H9 (cell line): ENCODE data around the gene BCAS4. TPM values are rescaled to one million over a fixed set of nuclear protein-coding genes. Genes with fewer than 3 reads are reported as not detected.

Source experiments
- DNase-seq: peaks from one replicate; pipeline ENCODE4 v3.0.0-alpha.2; 2017
- H2AFZ ChIP-seq: one replicate; pipeline ENCODE4 v1.6.1; 2013; ENCODE audit warnings: mild to moderate bottlenecking, low read length, control low read depth, moderate library complexity
- H2AK5ac ChIP-seq: 2 replicates; pipeline ENCODE4 v1.6.1; 2013; ENCODE audit warnings: low read length, control low read depth, mixed read lengths; ENCODE audit not compliant: insufficient read length
- H2BK120ac ChIP-seq: one replicate; pipeline ENCODE4 v1.6.1; 2013; ENCODE audit warnings: low read depth, mild to moderate bottlenecking, low read length, control low read depth, inconsistent platforms; ENCODE audit not compliant: poor library complexity, severe bottlenecking
- H2BK12ac ChIP-seq: 2 replicates; pipeline ENCODE4 v1.6.1; 2013; ENCODE audit warnings: low read length, control low read depth, mixed read lengths, low read depth; ENCODE audit not compliant: insufficient read length
- H2BK15ac ChIP-seq: 2 replicates; pipeline ENCODE4 v1.6.1; 2013; ENCODE audit warnings: low read depth, low read length, control low read depth
- H2BK20ac ChIP-seq: one replicate; pipeline ENCODE4 v1.6.1; 2013; ENCODE audit warnings: low read depth, mild to moderate bottlenecking, low read length, control low read depth, inconsistent platforms; ENCODE audit not compliant: poor library complexity, severe bottlenecking
- H2BK5ac ChIP-seq: 2 replicates; pipeline ENCODE4 v1.6.1; 2013; ENCODE audit warnings: low read length, control low read depth, mixed read lengths; ENCODE audit not compliant: insufficient read length
- H3K14ac ChIP-seq: 2 replicates; pipeline ENCODE4 v1.6.1; 2013; ENCODE audit warnings: low read length, control low read depth; ENCODE audit not compliant: insufficient read depth
- H3K18ac ChIP-seq: 2 replicates; pipeline ENCODE4 v1.6.1; 2013; ENCODE audit warnings: low read depth, mild to moderate bottlenecking, mixed read lengths, low read length, control low read depth; ENCODE audit not compliant: insufficient read length
- H3K23ac ChIP-seq: 2 replicates; pipeline ENCODE4 v1.6.1; 2013; ENCODE audit warnings: low read length, control low read depth, mixed read lengths, low read depth; ENCODE audit not compliant: insufficient read length
- H3K23me2 ChIP-seq: 2 replicates; pipeline ENCODE4 v1.6.1; 2013; ENCODE audit warnings: low read depth, mild to moderate bottlenecking, mixed read lengths, low read length, control low read depth; ENCODE audit not compliant: insufficient read length, poor library complexity, severe bottlenecking
- H3K27ac ChIP-seq: 2 replicates; pipeline ENCODE4 v1.5.1; 2013; ENCODE audit warnings: low read length, control low read depth, mixed read lengths, low read depth; ENCODE audit not compliant: insufficient read length
- H3K27me3 ChIP-seq: 2 replicates; pipeline ENCODE4 v1.6.1; 2013; ENCODE audit warnings: low read length, control low read depth, inconsistent platforms; ENCODE audit not compliant: insufficient read depth
- H3K4ac ChIP-seq: 2 replicates; pipeline ENCODE4 v1.6.1; 2013; ENCODE audit warnings: low read depth, mild to moderate bottlenecking, control low read depth, inconsistent platforms, low read length, moderate library complexity
- H3K4me1 ChIP-seq: 2 replicates; pipeline ENCODE4 v1.6.1; 2013; ENCODE audit warnings: low read length, control low read depth, inconsistent platforms; ENCODE audit not compliant: insufficient read depth
- H3K4me2 ChIP-seq: 2 replicates; pipeline ENCODE4 v1.6.1; 2013; ENCODE audit warnings: low read length, control low read depth, mixed read lengths; ENCODE audit not compliant: insufficient read length, insufficient read depth
- H3K56ac ChIP-seq: 2 replicates; pipeline ENCODE4 v1.6.1; 2013; ENCODE audit warnings: low read depth, mild to moderate bottlenecking, mixed read lengths, low read length, control low read depth; ENCODE audit not compliant: insufficient read length
- H3K79me1 ChIP-seq: 2 replicates; pipeline ENCODE4 v1.6.1; 2013; ENCODE audit warnings: low read depth, mild to moderate bottlenecking, moderate library complexity, low read length, control low read depth, inconsistent platforms; ENCODE audit not compliant: insufficient read depth, poor library complexity, severe bottlenecking
- H3K79me2 ChIP-seq: 2 replicates; pipeline ENCODE4 v1.6.1; 2013; ENCODE audit warnings: low read length, control low read depth, inconsistent platforms; ENCODE audit not compliant: insufficient read depth
- H3K9ac ChIP-seq: 2 replicates; pipeline ENCODE4 v1.6.1; 2013; ENCODE audit warnings: low read length, control low read depth, mixed read lengths; ENCODE audit not compliant: insufficient read length; ENCODE audit errors: extremely low read depth
- H3K9me3 ChIP-seq: one replicate; pipeline ENCODE4 v1.6.1; 2013; ENCODE audit warnings: low read depth, low read length, inconsistent platforms; ENCODE audit not compliant: control insufficient read depth
- H3T11ph ChIP-seq: one replicate; pipeline ENCODE4 v1.6.1; 2013; ENCODE audit warnings: mild to moderate bottlenecking, low read length, control low read depth, inconsistent platforms
- H4K20me1 ChIP-seq: one replicate; pipeline ENCODE4 v1.6.1; 2013; ENCODE audit not compliant: control insufficient read depth, insufficient read length, insufficient read depth
- H4K5ac ChIP-seq: 2 replicates; pipeline ENCODE4 v1.6.1; 2013; ENCODE audit warnings: low read depth, mild to moderate bottlenecking, mixed read lengths, low read length, control low read depth; ENCODE audit not compliant: insufficient read length
- H4K8ac ChIP-seq: replicated peaks from 2 replicates; pipeline ENCODE4 v1.6.1; 2013; ENCODE audit warnings: low read length, control low read depth, mixed read lengths, low read depth; ENCODE audit not compliant: insufficient read length
- H4K91ac ChIP-seq: 2 replicates; pipeline ENCODE4 v1.6.1; 2013; ENCODE audit warnings: low read depth, mild to moderate bottlenecking, moderate library complexity, mixed read lengths, low read length, control low read depth; ENCODE audit not compliant: insufficient read length
- H3K27ac Mint-ChIP-seq, 3 experiments: 2 replicates in 2 of 3; 3 replicates in 1 of 3; pipeline ENCODE4 v1.8.0; 2020 to 2021; ENCODE audit warnings: mixed read lengths in 3 of 3, mild to moderate bottlenecking in 1 of 3, moderate library complexity in 1 of 3
- H3K27me3 Mint-ChIP-seq: 2 replicates; pipeline ENCODE4 v1.8.0; 2021; ENCODE audit warnings: low read depth, mild to moderate bottlenecking, moderate library complexity, mixed read lengths
- H3K36me3 Mint-ChIP-seq, 3 experiments: 2 replicates in 2 of 3; 3 replicates in 1 of 3; pipeline ENCODE4 v1.8.0; 2020 to 2021; ENCODE audit warnings: low read depth in 3 of 3, mixed read lengths in 3 of 3; ENCODE audit not compliant: insufficient read depth in 1 of 3
- H3K4me1 Mint-ChIP-seq, 2 experiments: 2 replicates each; pipeline ENCODE4 v1.8.0; 2020; ENCODE audit warnings: mixed read lengths in 2 of 2
- H3K4me3 Mint-ChIP-seq, 2 experiments: 2 replicates in 1 of 2; 3 replicates in 1 of 2; pipeline ENCODE4 v1.8.0; 2020 to 2021; ENCODE audit warnings: mild to moderate bottlenecking in 2 of 2, mixed read lengths in 2 of 2, moderate library complexity in 1 of 2
- H3K9me3 Mint-ChIP-seq, 2 experiments: 2 replicates in 1 of 2; 3 replicates in 1 of 2; pipeline ENCODE4 v1.8.0; 2020; ENCODE audit warnings: mild to moderate bottlenecking in 2 of 2, mixed read lengths in 2 of 2, moderate library complexity in 1 of 2
- WGBS: extraction: QIAGEN DNeasy Blood & Tissue Kit; methylation state at CpG from one replicate; pipeline ENCODE4 v1.1.7; 2013; ENCODE audit warnings: missing lambda C conversion rate, low lambda C conversion rate, mixed read lengths; ENCODE audit not compliant: insufficient read length; ENCODE audit errors: extremely low coverage; 5-methylcytosine and 5-hydroxymethylcytosine counted together
- total RNA-seq: library from RNA; stranded (reverse); gene quantifications from 2 replicates; pipeline ENCODE4 v1.2.1, GENCODE V29; 2021
- TF ChIP-seq, protein P1 (sequence below): fragments of 200-600 bp; sonication (generic); conservative IDR thresholded peaks from 3 replicates; pipeline ENCODE4 v1.8.0; 2021; ENCODE audit warnings: antibody characterized with exemption, mild to moderate bottlenecking

Gene BCAS4
- total RNA-seq, 1 experiment from 2014 or later = 16.9 TPM

DNA sequence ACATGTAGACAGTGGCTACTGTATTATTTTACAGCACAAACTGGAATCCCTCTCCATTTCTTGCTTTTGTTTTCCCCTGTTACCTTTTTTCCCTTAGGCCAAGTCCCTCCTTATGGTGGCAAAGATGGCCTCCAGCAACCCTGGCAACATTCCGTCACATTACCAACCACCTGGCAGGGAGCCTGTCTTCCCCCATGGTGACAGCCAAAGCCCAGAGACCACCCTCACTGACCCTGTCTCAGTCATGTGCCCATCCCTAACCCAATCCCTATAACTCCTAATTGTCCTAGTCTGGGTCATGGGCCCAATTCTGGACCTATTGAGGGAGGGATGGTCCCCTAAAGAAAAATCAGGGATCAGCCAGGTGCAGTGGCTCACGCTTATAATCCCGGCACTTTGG is 35.9 kb upstream of the BCAS4 start:
- H2BK5ac ChIP-seq = no peak overlapping the region
- no peak overlapping the region for H3K56ac ChIP-seq
- no peaks in the 10 kb centered on the region for H3K23me2 ChIP-seq
- no peak overlapping the region for H3K9ac ChIP-seq
- Mint-ChIP-seq H3K27ac (0 out of 7 replicates have a peak overlapping the region, but pooled peaks of 1 of the 3 experiments have one; percentile 19), H3K4me1 (peaks cover 8 to 15% of the 10 kb centered on the region in 2 experiments), H3K9me3 (no peaks in the 10 kb centered on the region; a peak in 1 of 5 replicates), H3K4me3 (no peak overlapping the region), H3K27me3 (no peaks in the 10 kb centered on the region), H3K36me3 (no peaks in the 10 kb centered on the region)
- H3K27me3 ChIP-seq = no peaks in the 10 kb centered on the region
- H4K5ac ChIP-seq = no peak overlapping the region
- TF ChIP-seq, protein P1, sequence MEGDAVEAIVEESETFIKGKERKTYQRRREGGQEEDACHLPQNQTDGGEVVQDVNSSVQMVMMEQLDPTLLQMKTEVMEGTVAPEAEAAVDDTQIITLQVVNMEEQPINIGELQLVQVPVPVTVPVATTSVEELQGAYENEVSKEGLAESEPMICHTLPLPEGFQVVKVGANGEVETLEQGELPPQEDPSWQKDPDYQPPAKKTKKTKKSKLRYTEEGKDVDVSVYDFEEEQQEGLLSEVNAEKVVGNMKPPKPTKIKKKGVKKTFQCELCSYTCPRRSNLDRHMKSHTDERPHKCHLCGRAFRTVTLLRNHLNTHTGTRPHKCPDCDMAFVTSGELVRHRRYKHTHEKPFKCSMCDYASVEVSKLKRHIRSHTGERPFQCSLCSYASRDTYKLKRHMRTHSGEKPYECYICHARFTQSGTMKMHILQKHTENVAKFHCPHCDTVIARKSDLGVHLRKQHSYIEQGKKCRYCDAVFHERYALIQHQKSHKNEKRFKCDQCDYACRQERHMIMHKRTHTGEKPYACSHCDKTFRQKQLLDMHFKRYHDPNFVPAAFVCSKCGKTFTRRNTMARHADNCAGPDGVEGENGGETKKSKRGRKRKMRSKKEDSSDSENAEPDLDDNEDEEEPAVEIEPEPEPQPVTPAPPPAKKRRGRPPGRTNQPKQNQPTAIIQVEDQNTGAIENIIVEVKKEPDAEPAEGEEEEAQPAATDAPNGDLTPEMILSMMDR = no peak
- H3K4me1 ChIP-seq = no peaks in the 10 kb centered on the region
- no peak overlapping the region for H2BK12ac ChIP-seq
- H3K27ac ChIP-seq = no peak overlapping the region
- H3K79me2 ChIP-seq = no peaks in the 10 kb centered on the region
- no peak overlapping the region for H2BK20ac ChIP-seq
- no peak overlapping the region for H2AFZ ChIP-seq
- no peak overlapping the region for H2BK120ac ChIP-seq
- H4K8ac ChIP-seq = no peak overlapping the region
- no peak overlapping the region for H3K4ac ChIP-seq
- DNase-seq = no peak
- no peak overlapping the region for H3T11ph ChIP-seq
- H2BK15ac ChIP-seq = no peak overlapping the region
- H4K20me1 ChIP-seq = no peaks in the 10 kb centered on the region
- no peaks in the 10 kb centered on the region for H3K9me3 ChIP-seq
- no peak overlapping the region for H3K14ac ChIP-seq
- H3K18ac ChIP-seq = no peak overlapping the region
- no peak overlapping the region for H4K91ac ChIP-seq
- H3K4me2 ChIP-seq = no peak overlapping the region
- H3K23ac ChIP-seq = no peak overlapping the region
- H3K79me1 ChIP-seq = no peaks in the 10 kb centered on the region
- H2AK5ac ChIP-seq = no peak overlapping the region
- no CpG with 5 or more reads among the region's 3 CpGs for WGBS
